Ishikawa (cell line): Measurements from ENCODE around the gene CEBPG.

Experiments used
- CEBPB ChIP-seq: IDR thresholded peaks from 2 replicates; pipeline ENCODE4 v1.6.1; 2012
- CREB1 ChIP-seq: IDR thresholded peaks from 2 replicates; pipeline ENCODE4 v1.6.1; 2012; ENCODE audit warnings: low read depth
- EGR1 ChIP-seq: IDR thresholded peaks from 2 replicates; pipeline ENCODE4 v1.6.1; 2012
- EP300 ChIP-seq: IDR thresholded peaks from 2 replicates; pipeline ENCODE4 v1.6.1; 2012; ENCODE audit warnings: borderline replicate concordance
- FOXM1 ChIP-seq: IDR thresholded peaks from 2 replicates; pipeline ENCODE4 v1.6.1; 2012; ENCODE audit warnings: low read depth, borderline replicate concordance
- MAX ChIP-seq: IDR thresholded peaks from 2 replicates; pipeline ENCODE4 v1.6.1; 2012
- RAD21 ChIP-seq: IDR thresholded peaks from 2 replicates; pipeline ENCODE4 v1.6.1; 2012; ENCODE audit warnings: low read depth
- REST ChIP-seq: IDR thresholded peaks from 2 replicates; pipeline ENCODE4 v1.6.1; 2012; ENCODE audit warnings: low read depth, mild to moderate bottlenecking
- TAF1 ChIP-seq: IDR thresholded peaks from 2 replicates; pipeline ENCODE4 v1.6.1; 2012; ENCODE audit warnings: low read depth, mild to moderate bottlenecking
- TCF12 ChIP-seq: IDR thresholded peaks from 2 replicates; pipeline ENCODE4 v1.6.1; 2012; ENCODE audit warnings: low read depth
- TEAD4 ChIP-seq: IDR thresholded peaks from 2 replicates; pipeline ENCODE4 v1.6.1; 2012
- USF1 ChIP-seq: IDR thresholded peaks from 2 replicates; pipeline ENCODE4 v1.6.1; 2012
- YY1 ChIP-seq: IDR thresholded peaks from 2 replicates; pipeline ENCODE4 v1.6.1; 2012; ENCODE audit warnings: low read depth

DNA sequence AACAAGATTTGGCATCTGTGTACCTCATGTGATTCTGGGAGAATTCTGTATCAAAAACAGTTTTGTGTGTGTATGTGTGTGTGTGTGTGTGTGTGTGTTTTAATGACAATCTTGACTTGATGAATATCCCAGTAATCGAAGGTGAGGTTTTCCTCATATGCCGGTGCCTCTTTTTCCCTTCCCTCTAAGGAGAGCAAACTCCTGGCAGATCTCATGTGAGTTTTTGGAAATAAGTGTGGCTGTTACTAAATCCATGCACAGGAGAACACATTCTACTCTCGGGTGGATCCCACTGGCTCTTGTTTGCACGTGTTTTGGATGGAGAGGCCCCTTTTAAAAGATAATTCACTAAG lies 29.0 kb upstream of the CEBPG start:
- TF ChIP-seq CREB1 (no peak), USF1 (no peak), EP300 (no peak), TCF12 (no peak), REST (no peak), TAF1 (no peak), EGR1 (no peak), FOXM1 (no peak), RAD21 (no peak), MAX (no peak), TEAD4 (no peak), CEBPB (no peak), YY1 (no peak)
